Measurements from ENCODE around the gene HES3. TPM values are rescaled to one million over a fixed set of nuclear protein-coding genes. Genes with fewer than 3 reads are reported as not detected.

Gene HES3
- total RNA-seq, 1 donor from 2014 or later, result not detected

GRCh38 chr1:6247651-6248050 lies 3.7 kb downstream of the HES3 start:
- Histone ChIP-seq H3K4me3 (no peak overlapping the region), H3K27ac (no peak overlapping the region), H3K36me3 (no peaks in the 10 kb centered on the region), H3K27me3 (peaks cover 19% of the 10 kb centered on the region), H3K9me3 (no peaks in the 10 kb centered on the region), H3K4me1 (peaks cover 24% of the 10 kb centered on the region)
- TF ChIP-seq POLR2AphosphoS5 (IDR thresholded peaks at IDR 0.05; ENCODE audit: insufficient read depth in 1 of 2, low read depth in 1 of 2) (no peak), POLR2A (IDR thresholded peaks at IDR 0.05) (no peak), CTCF (IDR thresholded peaks at IDR 0.05) (no peak)
- intact Hi-C loops (cut with DNase I), result loop anchor here (5.0 to 10.0 kb wide), 3 partner anchors 100 to 187 kb away; no protein-coding TSS in a partner anchor
- no peak for DNase-seq (ENCODE audit: extremely low spot score in 2 of 2)

GRCh38 chr1:6248161-6248776 lies 4.3 kb downstream of the HES3 start:
- no peak overlapping the region for H3K4me3 ChIP-seq
- TF ChIP-seq CTCF (IDR thresholded peaks at IDR 0.05), result no peak
- DNase-seq (ENCODE audit: extremely low spot score in 2 of 2), result no peak
- no peak overlapping the region for H3K27ac ChIP-seq
- H3K4me1 ChIP-seq, result peaks cover 24% of the 10 kb centered on the region
- peaks cover 0 to 4% of the 10 kb centered on the region in 2 donors for H3K36me3 ChIP-seq
- H3K9me3 ChIP-seq, result no peaks in the 10 kb centered on the region
- intact Hi-C loops (cut with DNase I), result loop anchor here (5.0 to 10.0 kb wide), 3 partner anchors 99 to 187 kb away; no protein-coding TSS in a partner anchor
- peaks cover 13% of the 10 kb centered on the region for H3K27me3 ChIP-seq

GRCh38 chr1:6248932-6249738 lies 5.2 kb downstream of the HES3 start:
- no peak for TF ChIP-seq CTCF (IDR thresholded peaks at IDR 0.05)
- TF ChIP-seq POLR2AphosphoS5 (IDR thresholded peaks at IDR 0.05; ENCODE audit: insufficient read depth in 1 of 2, low read depth in 1 of 2), result peak in 1 of 2 donors; percentile 34
- intact Hi-C loops (cut with DNase I), result loop anchor here (5.0 to 10.0 kb wide), 3 partner anchors 98 to 186 kb away; no protein-coding TSS in a partner anchor
- H3K4me1 ChIP-seq, result peaks cover 24% of the 10 kb centered on the region
- H3K4me3 ChIP-seq, result peak overlapping the region in 1 of 2 donors; percentile 39
- H3K36me3 ChIP-seq, result peaks cover 0 to 8% of the 10 kb centered on the region in 2 donors
- no peak overlapping the region for H3K27ac ChIP-seq
- H3K9me3 ChIP-seq, result no peaks in the 10 kb centered on the region
- H3K27me3 ChIP-seq, result peaks cover 5% of the 10 kb centered on the region
- DNase-seq (ENCODE audit: extremely low spot score in 2 of 2), result no peak

GRCh38 chr1:6249739-6250689 lies 6.0 kb downstream of the HES3 start:
- peak overlapping the region in 1 of 2 donors; percentile 39 for H3K4me3 ChIP-seq
- TF ChIP-seq POLR2A (IDR thresholded peaks at IDR 0.05) (no peak), CTCF (IDR thresholded peaks at IDR 0.05) (no peak), POLR2AphosphoS5 (IDR thresholded peaks at IDR 0.05; ENCODE audit: insufficient read depth in 1 of 2, low read depth in 1 of 2) (no peak)
- DNase-seq (ENCODE audit: extremely low spot score in 2 of 2), result no peak
- intact Hi-C loops (cut with DNase I), result loop anchor here (5.0 to 10.0 kb wide), 3 partner anchors 97 to 185 kb away; no protein-coding TSS in a partner anchor
- H3K4me1 ChIP-seq, result peaks cover 22% of the 10 kb centered on the region
- H3K27me3 ChIP-seq, result no peaks in the 10 kb centered on the region
- H3K9me3 ChIP-seq, result no peaks in the 10 kb centered on the region
- peaks cover 0 to 12% of the 10 kb centered on the region in 2 donors for H3K36me3 ChIP-seq
- no peak overlapping the region for H3K27ac ChIP-seq

Data from vagina (tissue), 2 donors.